ENCODE results near the gene TCF4.

DNA sequence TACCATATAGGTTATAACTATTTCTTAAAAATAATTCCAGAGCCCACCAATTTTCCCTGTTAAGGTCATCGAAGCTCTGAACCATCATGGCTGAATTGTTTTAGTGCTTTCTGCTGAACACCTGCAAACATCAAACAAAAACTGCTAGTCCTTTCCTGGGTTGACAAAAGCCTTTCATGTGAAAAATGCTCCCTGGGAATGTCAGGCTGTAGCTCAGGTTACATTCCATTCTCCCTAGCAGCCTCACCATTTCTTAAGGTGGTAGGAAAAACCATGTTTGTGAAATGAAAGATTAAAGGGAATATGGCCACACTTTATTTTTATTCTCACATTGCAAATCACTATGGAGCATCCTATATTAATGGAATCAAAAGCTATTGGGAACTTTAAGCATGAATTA lies 5.7 kb downstream of the TCF4 start:
- TF ChIP-seq, protein P1, sequence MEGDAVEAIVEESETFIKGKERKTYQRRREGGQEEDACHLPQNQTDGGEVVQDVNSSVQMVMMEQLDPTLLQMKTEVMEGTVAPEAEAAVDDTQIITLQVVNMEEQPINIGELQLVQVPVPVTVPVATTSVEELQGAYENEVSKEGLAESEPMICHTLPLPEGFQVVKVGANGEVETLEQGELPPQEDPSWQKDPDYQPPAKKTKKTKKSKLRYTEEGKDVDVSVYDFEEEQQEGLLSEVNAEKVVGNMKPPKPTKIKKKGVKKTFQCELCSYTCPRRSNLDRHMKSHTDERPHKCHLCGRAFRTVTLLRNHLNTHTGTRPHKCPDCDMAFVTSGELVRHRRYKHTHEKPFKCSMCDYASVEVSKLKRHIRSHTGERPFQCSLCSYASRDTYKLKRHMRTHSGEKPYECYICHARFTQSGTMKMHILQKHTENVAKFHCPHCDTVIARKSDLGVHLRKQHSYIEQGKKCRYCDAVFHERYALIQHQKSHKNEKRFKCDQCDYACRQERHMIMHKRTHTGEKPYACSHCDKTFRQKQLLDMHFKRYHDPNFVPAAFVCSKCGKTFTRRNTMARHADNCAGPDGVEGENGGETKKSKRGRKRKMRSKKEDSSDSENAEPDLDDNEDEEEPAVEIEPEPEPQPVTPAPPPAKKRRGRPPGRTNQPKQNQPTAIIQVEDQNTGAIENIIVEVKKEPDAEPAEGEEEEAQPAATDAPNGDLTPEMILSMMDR (IDR thresholded peaks at IDR 0.05; ENCODE audit: low read depth, low read length, poor library complexity, severe bottlenecking) = no peak
- no peak for TF ChIP-seq EZH2phosphoT487 (IDR thresholded peaks at IDR 0.05; ENCODE audit: borderline replicate concordance, low read length)

Measured in DOHH2 (cell line).